Measurements from ENCODE around the gene DECR2.

DNA sequence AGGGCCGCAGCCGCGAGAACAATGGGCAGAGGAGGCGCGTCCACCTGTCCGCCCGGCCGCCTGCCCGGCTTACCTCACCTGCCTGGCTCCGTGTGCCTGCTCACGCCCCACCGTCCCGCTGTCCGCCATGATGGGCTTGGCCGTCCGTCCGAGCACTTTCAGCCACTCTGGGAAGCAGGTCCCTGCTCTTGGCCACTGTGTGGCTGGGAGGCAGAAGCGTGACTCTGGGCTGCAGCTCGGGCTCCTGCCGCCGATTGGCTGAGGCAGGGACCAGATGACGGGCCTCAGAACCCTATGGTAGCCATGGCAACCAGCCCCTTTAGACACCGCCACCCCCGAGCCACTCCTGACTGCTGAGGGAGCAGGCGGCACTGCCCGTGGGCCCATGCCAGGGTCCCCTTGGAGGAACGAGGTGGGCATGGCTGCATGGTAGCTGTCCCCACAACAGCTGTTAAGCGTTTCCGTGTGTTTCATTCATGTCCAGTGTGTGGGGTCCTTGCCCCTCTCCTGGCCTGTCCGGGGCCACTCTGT lies 40.3 kb upstream of the DECR2 start:
- TF ChIP-seq ZBTB8A (IDR thresholded peaks at IDR 0.05; ENCODE audit: partially characterized antibody): no peak
- no peak for TF ChIP-seq ZZZ3 (IDR thresholded peaks at IDR 0.05)
- no peak for TF ChIP-seq ZFP36 (IDR thresholded peaks at IDR 0.05; ENCODE audit: low read depth, low read length, partially characterized antibody)
- no peak for TF ChIP-seq SP1 (CRISPR knock-in tag; IDR thresholded peaks at IDR 0.05)
- TF ChIP-seq TBL1XR1 (IDR thresholded peaks at IDR 0.05; ENCODE audit: low read length in 2 of 2): no peak
- TF ChIP-seq HDGF (IDR thresholded peaks at IDR 0.05): no peak
- no peak for TF ChIP-seq ZNF274 (IDR thresholded peaks at IDR 0.05; ENCODE audit: borderline replicate concordance, low read depth, low read length)

Measured in K562 (cell line).